DMS114 treated with DMSO at 0.1 percent for 48 hours (cell line): Measurements from ENCODE around the gene DDTL.

Experiments
- DNase-seq: peaks from one replicate; lab custom pipeline; 2025; ENCODE audit not compliant: unreplicated experiment; lab: John Stamatoyannopoulos, UW

The DDTL gene

GRCh38 chr22:24005201-24005600, 38.5 kb downstream of the DDTL start, which contains the start of gene GSTT4:
GSTT4 (minus strand) TSS chr22:24005453; CDS start chr22:24005356, 97 bp downstream.
- no peak for DNase-seq

DNA sequence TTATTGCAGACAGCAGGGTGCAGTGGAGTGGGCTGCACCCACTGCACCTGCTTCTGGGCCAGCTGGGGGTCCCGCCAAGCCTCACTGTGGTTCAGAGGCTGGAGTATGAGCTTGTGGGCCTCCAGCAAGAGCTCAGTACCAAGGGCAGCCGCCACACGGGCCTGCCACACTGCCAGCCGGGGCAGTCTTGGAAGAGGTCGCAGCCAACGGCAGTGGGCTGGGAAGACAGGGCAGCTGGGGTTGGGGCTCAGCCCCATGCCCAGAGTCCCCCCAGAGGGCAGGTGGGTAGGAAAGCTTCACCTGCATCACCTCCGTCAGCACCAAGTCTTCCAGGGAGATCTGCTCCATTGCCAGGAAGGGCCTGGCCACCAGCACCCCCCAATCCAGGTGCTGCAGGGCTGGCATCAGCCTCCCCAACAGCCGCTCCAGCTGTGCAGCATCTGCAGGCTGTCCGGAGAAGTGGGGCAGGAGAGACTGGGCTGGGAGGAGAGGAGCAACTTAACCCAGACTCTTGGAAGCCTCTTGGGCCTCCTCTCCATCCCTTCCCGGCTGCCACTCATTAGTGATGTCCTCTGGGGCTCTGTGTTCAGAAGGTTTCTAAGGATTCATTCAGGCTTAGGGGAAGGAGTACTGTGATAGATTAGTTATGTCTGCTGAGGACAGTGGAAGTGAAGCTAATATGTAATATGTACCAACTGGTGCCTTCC, 39.7 kb downstream of the DDTL start:
- no peak for DNase-seq

- no peak for DNase-seq
These were observed 40.2 kb downstream of the DDTL start for GRCh38 chr22:24006914-24007214.

GRCh38 chr22:24007253-24008021, 40.7 kb downstream of the DDTL start:
- no peak for DNase-seq

GRCh38 chr22:24008022-24008283, 41.3 kb downstream of the DDTL start:
- no peak for DNase-seq

- no peak for DNase-seq
These were observed 41.9 kb downstream of the DDTL start for GRCh38 chr22:24008381-24009226.

- no peak for DNase-seq
These were observed 42.7 kb downstream of the DDTL start for GRCh38 chr22:24009227-24010017.

- no peak for DNase-seq
These were observed 43.3 kb downstream of the DDTL start for GRCh38 chr22:24010018-24010391.

DNA sequence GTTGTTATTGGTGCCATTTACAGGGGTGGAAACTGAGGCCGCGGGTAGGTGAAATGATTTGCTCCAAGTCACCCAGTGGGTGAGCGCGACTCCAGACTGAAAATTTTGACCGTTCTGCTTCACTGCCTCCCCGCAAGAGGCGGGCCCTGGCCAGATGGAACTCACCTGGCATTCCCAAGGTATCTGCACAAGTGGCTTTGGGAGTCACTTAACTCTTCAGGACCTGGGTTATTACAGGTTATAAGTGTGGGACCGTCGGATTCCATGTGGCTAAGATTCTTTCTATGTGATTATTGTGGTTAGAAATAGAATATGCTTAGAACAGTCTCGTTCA, 45.0 kb downstream of the DDTL start:
- no peak for DNase-seq

GRCh38 chr22:24016156-24016555, 49.5 kb downstream of the DDTL start:
- no peak for DNase-seq

GRCh38 chr22:24021304-24021703, 54.6 kb downstream of the DDTL start:
- no peak for DNase-seq
